Nucleus accumbens (tissue), 56 donors: ENCODE results near the gene ZFP42.
A peak's percentile ranks its signal among the peaks of the same experiment; 100 is the strongest.
"Not testable (repeated sequence)": the region's sequence is repeated elsewhere in the genome, so short reads cannot be mapped to it uniquely, and the experiment has no call there.

Experiments
- DNase-seq, 56 donors: peaks; one replicate each; lab custom pipeline; 2025; lab: John Stamatoyannopoulos, UW

Gene ZFP42

DNA sequence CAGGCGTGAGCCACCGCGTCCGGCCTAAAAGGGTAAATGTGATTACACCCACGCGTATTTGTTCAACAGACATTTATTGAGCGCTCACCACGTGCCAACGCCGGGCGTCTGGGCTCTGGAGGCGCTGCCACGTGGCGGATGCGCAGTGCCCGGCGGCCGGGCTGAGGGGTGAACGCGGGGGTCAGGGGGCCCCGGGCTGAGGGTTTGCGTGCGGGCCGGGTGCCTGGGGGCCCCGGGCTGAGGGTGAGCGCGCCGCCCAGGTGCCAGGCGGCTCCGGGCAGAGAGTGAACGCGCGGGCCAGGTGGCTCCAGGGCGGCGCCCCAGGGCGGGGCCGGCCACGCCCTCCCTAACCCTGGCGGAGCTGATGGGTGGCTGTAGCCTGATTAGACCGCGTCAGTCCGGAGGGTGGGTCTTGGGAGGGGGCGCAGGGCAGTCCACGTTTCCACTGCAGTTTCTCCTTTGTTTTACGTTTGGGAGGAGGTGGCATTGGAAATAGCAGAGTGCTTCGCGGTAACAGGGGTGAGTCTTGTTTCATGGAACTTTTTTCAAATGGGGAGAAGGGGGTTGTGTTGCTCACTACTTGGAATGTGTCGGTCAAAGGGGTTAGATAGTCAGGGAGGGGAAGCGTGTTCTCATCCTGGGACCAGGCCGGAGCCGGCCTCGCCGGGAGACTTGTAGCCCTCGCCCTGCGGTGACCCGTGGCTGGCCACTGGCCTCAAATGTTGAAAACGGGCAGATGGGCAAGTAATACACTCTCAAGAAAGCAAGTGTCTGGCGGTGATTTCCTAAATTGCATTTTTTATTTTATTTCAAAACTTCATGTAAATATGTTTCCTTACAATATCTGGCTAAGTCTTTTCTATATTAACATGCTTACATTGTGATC, at the start of gene ZFP42:
Gene ZFP42, plus strand, starts transcription at position 450 of the 886 bp plus-strand sequence. CDS start 7,037 bp downstream, outside the sequence.
- DNase-seq, result no peak

DNA sequence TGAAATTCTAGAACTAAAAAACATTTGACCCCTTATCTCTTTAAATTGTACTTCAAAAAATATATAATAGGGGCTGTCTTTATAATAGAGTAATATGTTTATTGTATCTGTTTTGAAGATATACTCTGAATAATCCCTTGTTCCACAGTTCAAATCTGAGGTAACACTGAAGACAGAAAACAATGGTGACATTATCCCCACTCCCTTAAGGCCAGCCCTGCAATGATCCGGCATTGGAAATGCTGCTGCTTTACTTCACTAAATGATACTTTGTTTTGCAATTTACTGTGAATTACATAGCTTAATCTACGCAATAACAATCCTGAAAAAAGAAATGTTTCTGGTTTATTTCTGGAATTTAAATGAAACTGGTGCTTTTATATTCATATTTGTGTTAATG, 34.4 kb upstream of the ZFP42 start:
- no peak for DNase-seq

DNA sequence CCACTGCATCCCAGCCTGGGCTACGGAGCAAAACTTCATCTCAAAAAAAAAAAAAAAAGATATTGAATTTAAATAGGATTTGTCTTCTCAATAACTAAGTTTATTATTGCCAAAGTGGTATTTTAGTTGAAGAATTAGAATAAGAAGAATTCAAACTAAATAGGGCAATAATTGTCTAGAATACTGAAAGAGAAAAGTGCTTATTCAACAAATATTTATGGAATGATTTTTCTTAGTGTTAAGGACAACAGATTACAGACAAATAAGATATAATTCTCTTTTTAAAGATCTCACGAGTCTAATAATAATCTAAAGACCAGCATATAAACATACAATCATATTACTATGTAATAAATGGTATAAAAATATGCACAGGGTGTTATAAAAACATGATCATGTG, 33.6 kb upstream of the ZFP42 start:
- DNase-seq, result no peak

DNA sequence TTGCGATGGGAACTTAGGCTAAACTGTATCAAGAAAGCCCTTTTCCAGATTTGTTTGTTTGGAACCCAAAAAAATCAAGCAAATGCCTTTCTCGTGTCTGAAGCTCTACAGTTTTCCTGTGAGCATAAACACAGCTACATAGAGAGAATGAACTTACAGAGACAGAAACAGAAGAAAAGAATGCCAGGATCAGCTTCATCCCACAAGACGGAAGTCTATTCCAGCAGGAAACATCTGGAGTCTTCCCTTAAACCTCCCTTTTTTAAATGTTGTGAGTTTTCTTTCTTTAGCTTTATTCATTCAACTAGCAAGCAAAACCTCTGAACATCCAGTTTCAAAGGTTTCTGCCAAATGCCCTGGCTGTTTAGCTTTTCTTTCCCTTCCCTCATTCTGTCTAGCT, 32.6 kb upstream of the ZFP42 start:
- no peak for DNase-seq

DNA sequence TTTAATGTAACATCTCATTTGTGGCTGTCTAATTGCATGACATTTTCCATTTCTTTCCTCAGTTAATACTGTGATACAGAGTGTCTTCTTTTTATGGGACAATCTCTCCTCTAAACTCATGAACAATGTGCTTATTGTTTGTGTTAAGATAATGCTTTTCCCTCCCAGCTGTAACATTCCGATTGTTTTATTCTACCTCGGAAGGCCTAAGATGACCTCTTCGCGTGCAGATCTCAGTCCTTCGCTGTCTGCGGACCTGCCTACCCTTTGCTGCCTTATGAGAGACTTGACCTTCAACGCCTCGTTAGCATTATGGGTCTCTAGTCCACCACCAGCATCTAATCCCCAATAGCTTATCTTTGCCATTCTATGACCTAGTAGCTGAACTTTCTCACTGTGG, 29.8 kb upstream of the ZFP42 start:
- DNase-seq, result peak in 2 of 56 donors; percentile 9 to 11

DNA sequence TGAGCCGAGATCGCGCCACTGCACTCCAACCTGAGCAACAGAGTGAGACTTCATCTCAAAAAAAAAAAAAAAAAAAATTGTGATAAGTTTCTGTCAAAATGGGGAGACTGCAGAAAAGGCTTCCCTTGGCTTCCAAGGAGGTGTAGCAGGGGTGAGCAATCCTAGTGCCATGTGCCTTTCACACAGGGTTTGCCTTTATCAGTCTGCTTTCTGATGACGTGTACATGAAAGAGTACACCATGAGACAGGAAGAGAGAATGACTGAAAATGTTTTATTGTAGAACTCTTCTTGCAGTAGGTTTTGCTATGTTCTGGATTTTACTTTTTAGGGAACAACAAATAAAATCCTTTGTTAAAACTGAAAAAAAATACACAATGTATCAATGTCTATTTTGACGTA, 23.4 kb upstream of the ZFP42 start:
- DNase-seq, result no peak

DNA sequence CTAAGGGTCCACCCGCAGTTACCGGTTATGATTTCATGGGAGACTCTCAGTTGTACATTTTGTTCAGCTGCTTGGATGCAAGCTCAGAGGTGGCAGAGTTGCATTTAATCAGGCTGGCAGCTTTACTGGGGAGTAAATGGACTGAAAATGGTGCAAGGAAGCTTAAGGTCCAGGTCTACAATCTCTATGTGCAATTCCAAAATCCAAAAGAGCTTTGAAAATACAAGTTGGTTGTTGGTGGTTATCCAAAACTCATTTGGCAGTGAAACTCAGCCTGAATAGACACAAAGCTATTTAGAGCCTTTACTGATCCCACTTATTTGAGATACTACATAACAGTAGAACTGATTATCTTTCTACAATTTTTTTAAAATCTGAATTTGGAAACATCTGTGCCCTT, 11.8 kb upstream of the ZFP42 start:
- no peak for DNase-seq

DNA sequence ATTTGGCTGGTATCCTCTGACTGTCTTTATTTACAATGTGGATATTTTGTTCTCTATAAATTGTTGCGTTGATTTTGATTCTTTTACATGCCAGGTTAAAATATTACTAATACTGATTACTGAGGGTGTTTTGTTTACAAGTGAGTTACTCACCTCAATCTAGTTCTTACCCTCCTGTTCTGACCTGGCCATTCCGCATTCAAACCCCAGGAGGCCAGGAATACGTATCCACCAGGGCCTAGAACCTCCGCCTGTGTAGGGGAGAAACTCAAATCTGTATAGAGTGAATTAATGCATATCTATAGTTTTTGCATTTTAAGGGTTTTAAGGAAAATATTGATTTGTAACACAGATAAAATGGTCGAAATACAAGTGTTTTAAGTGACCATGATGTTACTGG, 2.6 kb upstream of the ZFP42 start:
- DNase-seq, result no peak

DNA sequence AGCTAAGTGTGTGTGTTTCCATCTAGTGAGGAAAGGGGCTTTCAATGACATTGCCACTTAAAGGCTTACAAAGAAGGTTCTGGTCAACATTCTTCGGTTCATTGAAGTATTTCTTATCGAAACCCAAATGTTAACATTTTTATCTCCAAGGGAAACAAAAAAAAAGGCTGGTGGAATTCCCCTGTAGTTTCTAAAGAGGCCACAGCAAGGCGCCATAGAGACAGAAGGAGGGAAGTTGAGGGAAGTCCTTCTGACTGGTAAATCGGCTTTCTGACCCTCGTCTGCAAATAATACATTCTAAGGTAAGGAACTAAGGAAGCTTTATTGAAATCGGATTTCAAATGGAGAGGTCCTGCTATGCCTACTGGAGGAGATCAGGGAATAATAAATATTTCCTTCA, 1.7 kb upstream of the ZFP42 start:
- DNase-seq, result peak in 1 of 56 donors; percentile 9

DNA sequence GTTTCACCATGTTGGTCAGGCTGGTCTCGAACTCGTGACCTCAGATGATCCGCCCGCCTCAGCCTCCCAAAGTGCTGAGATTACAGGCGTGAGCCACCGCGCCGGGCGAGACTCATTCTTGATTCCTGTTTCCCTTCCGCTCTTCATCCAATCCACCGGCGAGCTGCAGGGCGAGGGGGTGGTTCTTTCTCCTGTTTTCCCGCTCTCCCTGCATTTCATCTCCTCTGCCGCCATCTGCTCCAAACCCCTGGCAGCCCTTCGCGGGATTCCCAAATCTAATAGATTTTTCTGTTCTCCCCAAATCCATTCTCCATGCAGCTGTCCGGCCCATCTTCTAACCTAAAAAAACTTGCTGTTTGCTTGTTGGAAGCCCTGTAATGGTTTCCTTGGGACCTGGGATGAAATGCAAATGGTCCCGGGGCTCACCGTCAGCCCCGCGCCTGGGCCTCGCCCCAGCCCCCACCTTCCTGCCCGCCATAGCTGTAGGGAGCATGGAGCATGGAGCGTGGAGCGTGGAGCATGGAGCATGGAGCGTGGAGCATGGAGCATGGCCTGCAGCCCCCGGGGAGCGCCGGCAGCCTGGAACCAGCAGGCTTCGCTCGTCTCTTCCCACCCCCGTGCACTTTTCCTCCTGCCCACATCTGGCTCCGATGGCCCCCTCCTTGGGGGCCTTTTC, 1.1 kb downstream of the ZFP42 start:
- DNase-seq, result no peak

DNA sequence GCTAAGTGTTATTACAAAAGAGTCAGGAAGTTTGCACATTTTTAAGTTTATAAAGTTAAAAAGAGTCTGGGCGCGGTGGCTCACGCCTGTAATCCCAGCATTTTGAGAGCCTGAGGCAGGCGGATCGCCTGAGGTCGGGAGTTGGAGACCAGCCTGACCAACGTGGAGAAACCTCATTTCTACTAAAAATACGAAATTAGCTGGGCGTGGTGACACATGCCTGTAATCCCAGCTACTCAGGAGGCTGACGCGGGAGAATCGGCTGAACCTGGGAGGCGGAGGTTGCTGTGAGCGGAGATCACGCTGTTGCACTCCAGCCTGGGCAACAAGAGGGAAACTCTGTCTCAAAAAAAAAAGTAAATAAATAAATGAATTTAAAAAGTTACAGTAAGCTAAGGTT, 2.4 kb downstream of the ZFP42 start:
- not testable (repeated sequence) for DNase-seq

DNA sequence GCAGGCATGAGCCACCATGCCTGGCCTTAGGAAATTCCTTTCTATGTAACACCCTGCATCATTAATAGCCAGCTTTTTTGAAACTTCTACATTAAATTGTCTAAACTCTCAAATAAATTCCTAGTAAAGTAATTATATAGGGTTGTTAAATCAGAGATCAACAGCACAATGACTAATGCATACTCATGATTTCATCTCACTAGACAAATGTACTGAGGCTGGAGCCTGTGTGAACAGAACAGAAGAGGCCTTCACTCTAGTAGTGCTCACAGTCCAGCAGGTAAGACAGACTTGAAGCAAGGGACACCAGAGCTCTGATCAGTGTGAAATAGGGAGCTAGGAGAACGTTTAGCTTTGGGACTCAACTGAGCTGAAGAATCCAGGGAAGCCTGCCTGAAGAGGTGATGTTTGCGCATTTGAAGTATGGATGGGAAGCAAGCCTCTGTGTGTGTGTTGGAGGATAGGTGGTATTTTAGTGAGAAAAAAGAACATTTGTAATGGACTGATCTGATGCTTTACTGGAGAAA, 3.9 kb downstream of the ZFP42 start:
- no peak for DNase-seq

DNA sequence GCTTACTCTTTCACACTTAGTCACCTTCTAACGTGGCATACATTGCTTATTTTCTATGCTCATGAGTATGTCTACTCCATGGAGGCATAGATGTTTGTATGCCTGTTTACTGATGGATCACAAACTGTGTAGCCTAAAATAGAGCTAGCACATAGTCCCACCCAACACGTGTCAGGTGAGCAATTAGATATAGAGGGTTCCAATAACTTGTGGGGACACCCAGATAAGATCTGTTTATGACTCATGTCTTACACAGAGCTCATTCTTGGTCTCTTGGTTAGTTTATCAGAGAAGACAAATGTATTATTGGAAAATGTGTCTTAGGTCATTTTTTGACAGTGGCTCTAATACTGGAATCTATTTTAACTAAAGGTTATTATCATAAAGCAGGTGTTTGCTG, 6.8 kb downstream of the ZFP42 start:
- DNase-seq, result no peak

DNA sequence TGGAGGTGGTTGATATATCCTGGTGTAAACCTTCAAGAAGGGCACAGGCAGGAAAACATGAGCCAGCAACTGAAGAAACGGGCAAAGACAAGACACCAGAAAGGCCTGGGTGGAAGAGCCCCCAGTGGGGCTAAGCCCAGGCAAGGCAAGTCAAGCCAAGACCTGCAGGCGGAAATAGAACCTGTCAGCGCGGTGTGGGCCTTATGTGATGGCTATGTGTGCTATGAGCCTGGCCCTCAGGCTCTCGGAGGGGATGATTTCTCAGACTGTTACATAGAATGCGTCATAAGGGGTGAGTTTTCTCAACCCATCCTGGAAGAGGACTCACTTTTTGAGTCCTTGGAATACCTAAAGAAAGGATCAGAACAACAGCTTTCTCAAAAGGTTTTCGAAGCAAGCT, 7.2 kb downstream of the ZFP42 start:
- DNase-seq, result no peak

DNA sequence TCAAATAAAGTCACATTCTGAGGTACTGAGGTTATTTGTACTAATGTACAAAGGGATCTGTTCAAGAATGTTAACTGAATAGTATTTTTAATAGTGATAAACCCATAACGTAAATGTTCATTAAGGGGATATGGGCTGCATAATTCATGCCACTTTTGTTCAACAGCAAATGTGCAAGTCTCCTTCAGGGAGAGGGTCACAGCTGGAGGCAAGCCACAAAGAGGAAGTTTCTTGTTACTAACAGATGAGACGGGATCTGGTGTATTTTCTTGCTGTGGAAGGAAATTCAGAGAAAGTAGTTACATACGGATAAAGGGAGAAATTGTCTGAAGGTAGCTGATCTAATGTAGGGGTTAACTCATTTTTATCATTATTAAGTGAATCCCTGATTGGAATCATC, 10.0 kb downstream of the ZFP42 start:
- no peak for DNase-seq

DNA sequence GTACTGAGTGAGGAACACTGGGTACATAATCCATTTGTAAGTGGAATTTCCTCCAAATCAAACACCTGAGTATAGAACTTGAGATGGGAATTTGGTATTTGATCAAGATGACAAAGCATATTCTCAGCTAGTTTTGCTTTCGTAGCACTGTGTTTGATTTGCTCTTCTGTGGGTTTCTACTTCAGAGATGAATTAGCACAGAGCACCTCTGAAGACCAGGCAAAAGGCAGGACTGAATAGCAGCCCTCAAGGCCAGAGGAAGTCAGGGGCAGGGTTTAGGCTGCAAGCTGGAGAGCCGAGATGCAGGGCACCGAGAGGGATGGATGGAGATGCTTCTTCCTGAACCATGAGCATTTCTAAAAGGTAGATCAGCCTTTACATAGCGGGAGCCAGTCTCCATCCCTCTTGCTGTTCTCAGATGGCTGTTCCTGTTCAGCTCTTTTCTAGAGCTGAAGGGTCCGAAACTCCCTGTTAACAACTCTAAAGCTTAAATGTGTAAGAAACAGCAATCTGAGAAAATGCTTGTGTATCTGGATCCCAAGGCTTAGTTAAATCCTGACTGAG, 10.8 kb downstream of the ZFP42 start:
- no peak for DNase-seq

DNA sequence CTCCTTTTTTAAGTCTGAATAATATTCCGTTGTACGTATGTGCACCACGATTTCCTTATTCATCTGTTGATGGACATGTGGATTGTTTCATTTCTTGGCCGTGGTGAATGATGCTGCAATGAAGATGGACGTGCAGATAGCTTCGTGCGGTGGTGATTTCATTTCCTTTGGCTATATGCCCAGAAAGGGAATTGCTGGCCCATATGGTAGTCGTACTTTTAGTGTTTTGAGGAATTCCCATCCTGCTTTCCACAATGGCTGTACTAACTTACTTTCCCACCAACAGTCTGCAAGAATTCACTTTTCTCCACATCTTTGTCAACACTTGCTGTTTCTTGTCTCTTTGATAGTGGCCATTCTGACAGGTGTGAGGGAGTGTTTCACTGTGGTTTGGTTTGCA, 12.8 kb downstream of the ZFP42 start:
- no peak for DNase-seq

DNA sequence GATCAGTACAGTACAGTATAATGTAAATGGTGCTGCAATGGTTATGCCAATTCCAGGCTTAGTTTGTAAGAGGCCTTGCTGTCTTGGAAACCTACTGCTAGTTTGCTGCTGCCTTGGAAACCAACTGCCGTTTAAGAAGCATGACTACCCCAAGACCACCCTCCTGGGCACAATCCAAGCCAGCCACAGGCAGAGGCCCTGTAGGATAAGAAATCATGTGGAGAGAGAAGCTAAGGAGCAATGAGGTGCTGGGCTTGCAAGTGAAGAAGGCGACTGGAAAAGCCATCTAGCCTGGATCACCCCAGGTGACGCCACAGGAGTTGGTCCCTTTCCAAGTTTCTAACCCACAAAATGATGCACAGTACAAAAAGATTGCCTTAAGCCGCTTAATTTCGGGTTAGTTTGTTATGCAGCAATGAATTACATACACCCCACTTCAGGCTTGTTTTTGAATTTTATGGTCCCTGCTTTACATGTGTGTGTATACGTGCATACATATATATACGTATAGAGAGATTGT, 16.9 kb downstream of the ZFP42 start:
- DNase-seq, result no peak

DNA sequence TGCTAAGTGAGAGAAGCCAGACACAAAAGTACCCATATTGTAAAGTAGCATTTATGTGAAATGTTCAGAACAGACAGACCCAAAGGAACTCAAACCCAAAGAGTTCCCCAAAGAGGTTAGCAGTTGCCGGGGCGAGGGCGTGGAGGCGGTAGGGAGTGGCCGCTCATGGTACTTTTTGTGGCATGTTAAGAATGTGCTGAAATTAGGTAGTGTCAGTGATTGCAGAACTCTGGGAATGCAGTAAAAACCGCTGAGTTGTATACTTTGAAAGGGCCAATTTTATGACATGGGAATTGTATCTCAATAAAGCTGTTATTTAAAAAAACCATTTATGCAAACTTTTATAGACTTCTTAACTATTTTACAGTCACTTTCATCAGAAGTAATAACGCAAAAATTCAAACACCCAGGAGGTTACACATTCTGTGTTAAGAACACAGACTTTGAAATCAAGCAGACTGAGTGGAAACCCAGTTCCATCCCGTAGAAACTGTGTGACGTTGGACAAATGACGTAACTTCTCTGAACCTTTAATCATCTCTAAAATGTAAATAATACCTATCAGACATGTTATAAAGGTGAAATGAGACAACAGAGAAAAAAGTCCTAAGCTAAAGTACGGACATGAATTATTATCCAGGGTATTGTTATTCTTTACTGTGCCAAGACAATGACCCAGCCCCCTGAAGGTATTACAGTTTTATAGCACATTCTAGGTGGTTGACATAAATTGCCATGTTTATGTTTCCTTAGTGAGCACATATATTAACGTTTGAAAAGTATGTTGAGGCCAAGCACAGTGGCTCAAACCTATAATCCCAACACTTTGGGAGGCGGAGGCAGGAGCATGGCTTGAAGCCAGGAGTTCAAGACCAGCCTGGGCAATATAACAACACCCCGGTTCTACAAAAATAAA, 19.7 kb downstream of the ZFP42 start:
- DNase-seq, result no peak

DNA sequence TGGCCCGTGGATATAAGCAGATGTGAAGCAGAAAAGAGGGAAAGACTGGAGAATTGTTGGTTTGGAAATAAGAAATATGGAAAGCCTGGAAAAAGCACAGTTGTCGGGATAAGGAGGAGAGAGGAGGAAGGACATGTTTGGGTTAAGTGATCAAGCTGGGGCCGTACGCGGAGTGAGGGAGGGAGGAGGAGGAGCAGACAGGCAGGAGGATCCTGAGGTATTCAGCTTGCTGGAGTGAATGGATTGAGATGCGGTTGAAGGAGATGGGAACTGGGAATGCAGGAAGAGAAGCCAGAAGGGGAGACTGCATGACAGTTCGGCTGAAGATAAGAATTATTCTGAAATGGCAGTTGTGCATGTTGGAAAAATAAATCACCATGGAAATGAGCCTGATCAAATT, 21.2 kb downstream of the ZFP42 start:
- DNase-seq, result no peak
